Activated T-helper 1 cell treated with anti-CD3 and anti-CD28 coated beads, Interleukin-2, amount 50 U/mL, for 16 hours (primary cell): ENCODE measurements around the gene SPNS3.

ENCODE experiments used
- DNase-seq, 2 donors: peaks; one replicate each; pipeline ENCODE4 v3.0.0-alpha.2; 2020; ENCODE audit warnings: low read depth in 1 of 2, low spot score in 1 of 2

The SPNS3 gene

GRCh38 chr17:4433515-4434031 lies at the start of gene SPNS3:
SPNS3 (plus strand) TSS chr17:4433940; CDS start chr17:4433968, 28 bp downstream.
- no peak for DNase-seq

DNA sequence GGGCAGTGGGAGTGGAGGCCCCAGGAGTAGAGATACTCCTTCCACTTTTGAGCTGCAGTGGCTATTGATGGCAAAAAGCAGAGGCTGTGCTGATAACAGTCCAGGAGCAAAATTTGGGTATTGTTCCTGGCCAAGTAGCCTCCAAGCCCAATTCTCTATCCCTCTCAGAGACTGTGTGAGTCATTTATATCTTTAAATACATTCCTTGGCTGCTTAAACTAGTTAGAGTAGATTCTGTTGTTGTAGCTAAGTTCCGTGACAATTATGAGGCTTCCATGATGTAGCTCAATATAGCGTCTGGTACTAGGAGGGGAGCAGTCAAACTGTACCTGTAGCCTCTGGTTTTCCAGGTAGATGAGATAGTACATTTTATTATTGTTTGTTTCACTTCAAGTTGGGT lies 47.3 kb upstream of the SPNS3 start:
- no peak for DNase-seq

- DNase-seq = no peak
Measured at GRCh38 chr17:4387137-4387536, 46.6 kb upstream of the SPNS3 start.

- no peak for DNase-seq
Measured at GRCh38 chr17:4389079-4389478, 44.7 kb upstream of the SPNS3 start.

DNA sequence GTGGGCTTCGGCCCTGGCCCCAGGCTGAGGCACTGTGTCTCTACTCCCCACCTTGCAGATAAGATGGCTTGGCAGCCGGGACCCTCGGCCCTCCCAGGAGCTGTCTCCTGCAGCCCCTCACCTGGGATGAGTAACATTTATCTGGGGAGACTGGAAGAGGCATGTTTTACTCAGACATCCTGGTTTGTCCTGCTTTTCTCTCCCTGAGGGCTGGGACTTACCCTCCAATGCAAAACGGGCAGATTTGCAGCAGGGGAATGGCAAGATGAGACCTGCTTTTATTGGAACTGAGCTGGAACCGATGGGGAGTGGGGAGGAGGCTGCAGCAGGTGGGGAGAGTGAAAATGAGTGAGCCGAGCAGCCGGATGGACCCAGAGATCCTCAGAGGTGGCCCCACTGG lies 39.9 kb upstream of the SPNS3 start:
- DNase-seq = no peak

- no peak for DNase-seq
Measured at GRCh38 chr17:4394208-4395110, 39.3 kb upstream of the SPNS3 start.

DNA sequence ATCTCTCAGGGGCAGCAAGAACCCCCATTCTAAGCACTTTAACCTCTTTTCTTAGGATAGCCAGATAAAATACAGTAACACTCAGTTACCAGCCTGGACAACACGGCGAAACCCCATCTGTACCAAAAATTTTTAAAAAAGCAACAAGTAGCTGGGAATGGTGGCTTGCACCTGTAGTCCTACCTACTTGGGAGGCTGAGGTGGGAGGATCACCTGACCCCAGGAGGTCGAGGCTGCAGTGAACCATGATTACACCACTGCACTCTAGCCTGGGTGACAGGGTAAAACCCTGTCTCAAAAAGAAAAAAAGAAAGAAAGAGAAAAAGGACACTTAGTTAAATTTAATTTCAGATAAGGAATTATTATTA lies 38.6 kb upstream of the SPNS3 start:
- no peak for DNase-seq

GRCh38 chr17:4397840-4398239 lies 35.9 kb upstream of the SPNS3 start:
- DNase-seq = no peak

- DNase-seq = no peak
Measured at GRCh38 chr17:4405038-4405669, 28.6 kb upstream of the SPNS3 start.

- no peak for DNase-seq
Measured at GRCh38 chr17:4405699-4406098, 28.0 kb upstream of the SPNS3 start.

DNA sequence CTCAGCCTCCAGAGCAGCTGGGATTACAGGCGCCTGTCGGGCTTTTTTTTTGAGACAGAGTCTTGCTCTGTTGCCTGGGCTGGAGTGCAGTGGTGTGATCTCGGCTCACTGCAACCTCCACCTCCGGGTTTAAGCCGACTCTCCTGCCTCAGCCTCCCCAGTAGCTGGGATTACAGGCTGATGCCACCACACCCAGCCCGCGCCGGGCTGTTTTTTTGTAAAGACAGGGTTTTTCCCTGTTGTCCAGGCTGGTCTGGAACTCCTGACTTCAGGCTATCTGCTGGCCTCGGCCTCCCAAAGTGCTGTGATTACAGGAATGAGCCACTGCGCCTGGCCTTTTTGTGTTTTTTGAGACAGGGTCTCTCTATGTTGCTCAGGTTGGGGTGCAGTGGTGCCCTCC lies 27.4 kb upstream of the SPNS3 start:
- DNase-seq = no peak

DNA sequence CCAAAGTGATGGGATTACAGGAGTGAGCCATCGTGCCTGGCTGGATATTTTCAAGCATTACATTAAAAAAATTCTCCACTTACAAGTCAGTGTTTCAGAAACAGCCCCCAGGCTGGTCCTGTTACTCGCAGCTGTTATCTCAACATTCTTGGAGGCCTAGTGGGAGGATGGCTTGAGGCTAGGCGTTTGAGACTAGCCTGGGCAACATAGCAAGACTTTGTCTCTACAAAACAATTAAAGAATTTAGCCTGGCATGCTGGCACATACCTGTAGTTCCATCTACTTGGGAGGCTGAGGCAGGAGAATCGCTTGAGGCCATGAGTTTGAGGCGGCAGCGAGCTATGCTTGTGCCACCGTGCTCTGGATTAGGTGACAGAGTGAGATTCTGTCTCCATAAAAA lies 26.5 kb upstream of the SPNS3 start:
- DNase-seq = no peak

- no peak for DNase-seq
Measured at GRCh38 chr17:4407851-4408250, 25.9 kb upstream of the SPNS3 start.

- no peak for DNase-seq
Measured at GRCh38 chr17:4409659-4410058, 24.1 kb upstream of the SPNS3 start.

DNA sequence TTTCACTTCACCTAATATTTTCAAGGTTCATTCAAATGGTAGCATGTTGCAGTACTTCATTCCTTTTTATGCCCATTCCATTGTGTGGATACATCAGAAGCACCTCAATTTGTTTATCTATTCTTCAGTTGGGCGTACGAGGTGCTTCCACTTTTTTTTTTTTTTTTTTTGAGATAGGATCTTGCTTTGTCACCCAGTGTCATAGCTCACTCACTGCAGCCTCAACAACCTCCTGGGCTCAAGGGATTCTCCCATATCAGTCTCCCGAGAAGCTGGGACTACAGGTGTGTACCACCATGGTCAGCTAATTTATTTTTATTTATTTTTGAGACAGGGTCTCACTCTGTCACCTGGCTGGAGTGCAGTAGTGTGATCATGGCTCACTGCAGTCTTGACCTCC lies 22.5 kb upstream of the SPNS3 start:
- DNase-seq = no peak

GRCh38 chr17:4412933-4413831 lies 20.6 kb upstream of the SPNS3 start:
- DNase-seq = peak; percentile 83 to 93

- no peak for DNase-seq
Measured at GRCh38 chr17:4417129-4417667, 16.5 kb upstream of the SPNS3 start.

- DNase-seq = peak in 1 of 2 donors; percentile 14
Measured at GRCh38 chr17:4420692-4421131, 13.0 kb upstream of the SPNS3 start.

DNA sequence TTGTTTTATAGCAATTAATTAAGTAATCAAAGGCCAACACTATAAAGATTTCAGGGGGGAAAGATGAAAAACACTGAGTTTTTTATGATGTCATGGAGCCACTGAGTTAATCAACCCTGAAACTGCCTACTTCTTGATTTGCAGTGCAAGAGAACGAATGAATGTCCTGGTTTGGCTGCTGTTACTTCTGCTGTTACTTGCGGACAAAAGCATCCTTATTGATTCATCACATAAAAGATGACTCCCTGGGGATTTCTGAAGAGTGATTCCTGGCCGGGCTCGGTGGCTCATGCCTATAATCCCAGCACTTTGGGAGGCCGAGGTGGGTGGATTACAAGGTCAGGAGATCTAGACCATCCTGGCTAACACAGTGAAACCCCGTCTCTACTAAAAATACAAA lies 10.9 kb upstream of the SPNS3 start:
- no peak for DNase-seq

- no peak for DNase-seq
Measured at GRCh38 chr17:4425398-4425797, 8.3 kb upstream of the SPNS3 start.
